ENCODE results near the gene MTREX.

- TF ChIP-seq PRDM10 (tag by site-specific recombination; IDR thresholded peaks at IDR 0.05) (no peak), CTCF (tag by site-specific recombination; IDR thresholded peaks at IDR 0.05) (no peak), TCF7L2 (IDR thresholded peaks at IDR 0.05; ENCODE audit: borderline replicate concordance, low read depth, low read length) (no peak), SCRT1 (tag by site-specific recombination; IDR thresholded peaks at IDR 0.05; ENCODE audit: borderline replicate concordance) (no peak), YY1 (tag by site-specific recombination; IDR thresholded peaks at IDR 0.05) (no peak), ZSCAN18 (tag by site-specific recombination; IDR thresholded peaks at IDR 0.05) (no peak), ZNF23 (tag by site-specific recombination; IDR thresholded peaks at IDR 0.05; ENCODE audit: borderline replicate concordance) (no peak), ZNF121 (tag by site-specific recombination; IDR thresholded peaks at IDR 0.05) (no peak), ZNF558 (tag by site-specific recombination; IDR thresholded peaks at IDR 0.05) (no peak), ZNF529 (tag by site-specific recombination; IDR thresholded peaks at IDR 0.05; ENCODE audit: insufficient replicate concordance) (no peak), ZSCAN5A (tag by site-specific recombination; IDR thresholded peaks at IDR 0.05) (no peak), ZBTB17 (tag by site-specific recombination; IDR thresholded peaks at IDR 0.05) (no peak), FEZF1 (tag by site-specific recombination; IDR thresholded peaks at IDR 0.05) (no peak), REST (tag by site-specific recombination; IDR thresholded peaks at IDR 0.05) (no peak)
Measured at GRCh38 chr5:55305345-55305744, 2.4 kb upstream of the MTREX start.
